ENCODE results near the gene AQP3.

DNA sequence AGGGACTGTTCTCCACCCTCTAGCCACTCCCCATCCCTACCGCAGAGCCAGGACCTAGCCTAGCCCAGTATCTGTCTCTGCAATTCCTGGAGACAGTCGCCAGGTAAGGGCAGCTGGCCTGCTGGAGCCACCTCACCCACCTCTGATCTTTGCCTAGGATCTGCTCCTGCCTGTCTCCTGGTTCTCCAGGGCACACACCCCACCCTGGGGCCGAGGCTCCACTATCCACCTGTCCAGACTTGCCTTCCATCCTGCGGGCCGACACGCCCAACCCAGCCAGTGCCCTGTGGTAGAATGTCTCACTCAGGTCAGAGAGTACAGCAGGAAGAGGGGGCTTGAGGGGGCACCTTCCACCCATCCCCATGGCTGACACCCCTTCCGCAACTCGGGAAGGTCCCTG, 29.3 kb downstream of the AQP3 start:
- TF ChIP-seq, protein P1, sequence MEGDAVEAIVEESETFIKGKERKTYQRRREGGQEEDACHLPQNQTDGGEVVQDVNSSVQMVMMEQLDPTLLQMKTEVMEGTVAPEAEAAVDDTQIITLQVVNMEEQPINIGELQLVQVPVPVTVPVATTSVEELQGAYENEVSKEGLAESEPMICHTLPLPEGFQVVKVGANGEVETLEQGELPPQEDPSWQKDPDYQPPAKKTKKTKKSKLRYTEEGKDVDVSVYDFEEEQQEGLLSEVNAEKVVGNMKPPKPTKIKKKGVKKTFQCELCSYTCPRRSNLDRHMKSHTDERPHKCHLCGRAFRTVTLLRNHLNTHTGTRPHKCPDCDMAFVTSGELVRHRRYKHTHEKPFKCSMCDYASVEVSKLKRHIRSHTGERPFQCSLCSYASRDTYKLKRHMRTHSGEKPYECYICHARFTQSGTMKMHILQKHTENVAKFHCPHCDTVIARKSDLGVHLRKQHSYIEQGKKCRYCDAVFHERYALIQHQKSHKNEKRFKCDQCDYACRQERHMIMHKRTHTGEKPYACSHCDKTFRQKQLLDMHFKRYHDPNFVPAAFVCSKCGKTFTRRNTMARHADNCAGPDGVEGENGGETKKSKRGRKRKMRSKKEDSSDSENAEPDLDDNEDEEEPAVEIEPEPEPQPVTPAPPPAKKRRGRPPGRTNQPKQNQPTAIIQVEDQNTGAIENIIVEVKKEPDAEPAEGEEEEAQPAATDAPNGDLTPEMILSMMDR (IDR thresholded peaks at IDR 0.05) = no peak
- TF ChIP-seq POLR2A (IDR thresholded peaks at IDR 0.05; ENCODE audit: low read length) = no peak
- TF ChIP-seq RCOR1 (IDR thresholded peaks at IDR 0.05; ENCODE audit: low read depth, low read length) = no peak
- no peak for TF ChIP-seq RNF2 (IDR thresholded peaks at IDR 0.05; ENCODE audit: borderline replicate concordance, low read depth)
- no peak for TF ChIP-seq SREBF2 (IDR thresholded peaks at IDR 0.05)
- no peak for TF ChIP-seq CEBPB (IDR thresholded peaks at IDR 0.05)
- no peak for TF ChIP-seq EP300 (IDR thresholded peaks at IDR 0.05)

All from A549 (cell line).